Natural killer cell (primary cell): ENCODE results near the gene AXIN2. TPM values are rescaled to one million over a fixed set of nuclear protein-coding genes. Genes with fewer than 3 reads are reported as not detected.

ENCODE experiments used
- ATAC-seq, 3 donors: fragments of 150-1000 bp in 2 of 3; fragments of 200-7000 bp in 1 of 3; cut with Tn5 transposase; 1 replicate in 1 of 3; 2 replicates in 2 of 3; pipeline ENCODE4 v1.10.0; 2021; ENCODE audit warnings: mild to moderate bottlenecking in 2 of 3, moderate library complexity in 2 of 3
- DNase-seq, 2 donors: peaks; one replicate each; pipeline versions ENCODE4 v3.0.0 to v3.0.0-alpha.2; 2013 to 2021; ENCODE audit warnings: mixed read lengths in 1 of 2
- H3K27ac ChIP-seq: one replicate; pipeline ENCODE4 v1.5.1; 2013; ENCODE audit warnings: mild to moderate bottlenecking, low read length
- H3K27me3 ChIP-seq: one replicate; pipeline ENCODE4 v1.6.1; 2013; ENCODE audit warnings: low read length; ENCODE audit not compliant: control insufficient read depth, insufficient read depth
- H3K36me3 ChIP-seq: one replicate; pipeline ENCODE4 v1.6.1; 2013; ENCODE audit warnings: low read length; ENCODE audit not compliant: control insufficient read depth, insufficient read depth
- H3K4me1 ChIP-seq: one replicate; pipeline ENCODE4 v1.6.1; 2013; ENCODE audit warnings: low read length; ENCODE audit not compliant: control insufficient read depth, insufficient read depth
- H3K4me3 ChIP-seq: one replicate; pipeline ENCODE4 v1.5.1; 2013; ENCODE audit warnings: low read length
- H3K9me3 ChIP-seq: one replicate; pipeline ENCODE4 v1.6.1; 2013; ENCODE audit warnings: low read length; ENCODE audit not compliant: control insufficient read depth, insufficient read depth
- H3K27ac Mint-ChIP-seq, 2 donors: one replicate each; pipeline ENCODE4 v1.8.0; 2022; ENCODE audit warnings: mild to moderate bottlenecking in 2 of 2, mixed read lengths in 2 of 2, moderate library complexity in 1 of 2
- H3K27me3 Mint-ChIP-seq, 2 donors: one replicate each; pipeline ENCODE4 v1.8.0; 2022; ENCODE audit warnings: low read depth in 2 of 2, mixed read lengths in 2 of 2
- H3K36me3 Mint-ChIP-seq: one replicate; pipeline ENCODE4 v1.8.0; 2022; ENCODE audit warnings: mixed read lengths
- H3K4me1 Mint-ChIP-seq, 2 donors: one replicate each; pipeline ENCODE4 v1.8.0; 2022; ENCODE audit warnings: mixed read lengths in 2 of 2
- H3K4me3 Mint-ChIP-seq: one replicate; pipeline ENCODE4 v1.8.0; 2022; ENCODE audit warnings: mild to moderate bottlenecking, moderate library complexity, mixed read lengths
- H3K9me3 Mint-ChIP-seq, 2 donors: one replicate each; pipeline ENCODE4 v1.8.0; 2022; ENCODE audit warnings: mixed read lengths in 2 of 2
- WGBS: methylation state at CpG from one replicate; pipeline ENCODE4 v1.1.7; 2013; ENCODE audit warnings: missing lambda C conversion rate; ENCODE audit not compliant: insufficient coverage; 5-methylcytosine and 5-hydroxymethylcytosine counted together
- intact Hi-C: fragments of 100-400 bp; cut with micrococcal nuclease; formaldehyde crosslinking; loops from one replicate; pipeline ENCODE4 v1.14.2; 2022
- total RNA-seq, 4 donors: library from RNA; stranded (reverse); fragments of 120-200 nt in 1 of 4; gene quantifications; one replicate each; pipeline versions ENCODE4 v1.2.3 to v1.2.4, GENCODE V29; 2013 to 2022
- TF ChIP-seq, protein P1 (sequence below): fragments of 200-600 bp; IDR thresholded peaks from one replicate; pipeline ENCODE4 v1.8.0; 2022; ENCODE audit warnings: antibody characterized with exemption

The AXIN2 gene
- total RNA-seq, 3 donors from 2014 or later (not counting 1 experiment from before 2014, with no cell fraction given) = 1.3 to 4.1 (median 1.7) TPM

DNA sequence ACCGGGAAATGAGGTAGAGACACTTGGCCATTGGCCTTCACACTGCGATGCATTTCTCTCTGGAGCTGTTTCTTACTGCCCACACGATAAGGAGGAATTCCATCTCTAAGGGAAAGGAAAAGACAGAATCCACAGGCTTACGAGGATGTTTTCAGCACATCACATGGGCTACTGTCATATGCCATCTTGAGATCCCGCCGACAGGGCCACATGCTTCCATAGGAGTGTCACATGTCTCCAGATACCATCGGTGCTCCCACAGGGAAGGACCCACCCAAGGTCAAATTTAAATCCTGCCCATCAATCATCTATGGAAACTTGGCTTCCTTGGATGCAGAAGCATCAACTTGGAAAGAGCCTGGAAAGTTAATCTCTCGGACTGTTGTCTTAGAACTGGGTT lies 20.0 kb downstream of the AXIN2 start:
- H3K4me3 Mint-ChIP-seq = no peak overlapping the region
- TF ChIP-seq, protein P1, sequence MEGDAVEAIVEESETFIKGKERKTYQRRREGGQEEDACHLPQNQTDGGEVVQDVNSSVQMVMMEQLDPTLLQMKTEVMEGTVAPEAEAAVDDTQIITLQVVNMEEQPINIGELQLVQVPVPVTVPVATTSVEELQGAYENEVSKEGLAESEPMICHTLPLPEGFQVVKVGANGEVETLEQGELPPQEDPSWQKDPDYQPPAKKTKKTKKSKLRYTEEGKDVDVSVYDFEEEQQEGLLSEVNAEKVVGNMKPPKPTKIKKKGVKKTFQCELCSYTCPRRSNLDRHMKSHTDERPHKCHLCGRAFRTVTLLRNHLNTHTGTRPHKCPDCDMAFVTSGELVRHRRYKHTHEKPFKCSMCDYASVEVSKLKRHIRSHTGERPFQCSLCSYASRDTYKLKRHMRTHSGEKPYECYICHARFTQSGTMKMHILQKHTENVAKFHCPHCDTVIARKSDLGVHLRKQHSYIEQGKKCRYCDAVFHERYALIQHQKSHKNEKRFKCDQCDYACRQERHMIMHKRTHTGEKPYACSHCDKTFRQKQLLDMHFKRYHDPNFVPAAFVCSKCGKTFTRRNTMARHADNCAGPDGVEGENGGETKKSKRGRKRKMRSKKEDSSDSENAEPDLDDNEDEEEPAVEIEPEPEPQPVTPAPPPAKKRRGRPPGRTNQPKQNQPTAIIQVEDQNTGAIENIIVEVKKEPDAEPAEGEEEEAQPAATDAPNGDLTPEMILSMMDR = no peak
- no peaks in the 10 kb centered on the region for H3K9me3 Mint-ChIP-seq
- H3K36me3 Mint-ChIP-seq = no peaks in the 10 kb centered on the region
- 91% methylated on average over 8 of the region's 8 CpGs for WGBS
- ATAC-seq = no peak
- no peaks in the 10 kb centered on the region for H3K4me1 Mint-ChIP-seq
- DNase-seq = no peak
- no peaks in the 10 kb centered on the region for H3K36me3 ChIP-seq
- intact Hi-C loops = no loop called here
- no peak overlapping the region for H3K27ac Mint-ChIP-seq
- no peak overlapping the region for H3K27ac ChIP-seq
- no peak overlapping the region for H3K4me3 ChIP-seq
- peaks cover 0 to 2% of the 10 kb centered on the region in 2 donors for H3K27me3 Mint-ChIP-seq
- H3K27me3 ChIP-seq = no peaks in the 10 kb centered on the region
- no peaks in the 10 kb centered on the region for H3K4me1 ChIP-seq
- no peaks in the 10 kb centered on the region for H3K9me3 ChIP-seq

DNA sequence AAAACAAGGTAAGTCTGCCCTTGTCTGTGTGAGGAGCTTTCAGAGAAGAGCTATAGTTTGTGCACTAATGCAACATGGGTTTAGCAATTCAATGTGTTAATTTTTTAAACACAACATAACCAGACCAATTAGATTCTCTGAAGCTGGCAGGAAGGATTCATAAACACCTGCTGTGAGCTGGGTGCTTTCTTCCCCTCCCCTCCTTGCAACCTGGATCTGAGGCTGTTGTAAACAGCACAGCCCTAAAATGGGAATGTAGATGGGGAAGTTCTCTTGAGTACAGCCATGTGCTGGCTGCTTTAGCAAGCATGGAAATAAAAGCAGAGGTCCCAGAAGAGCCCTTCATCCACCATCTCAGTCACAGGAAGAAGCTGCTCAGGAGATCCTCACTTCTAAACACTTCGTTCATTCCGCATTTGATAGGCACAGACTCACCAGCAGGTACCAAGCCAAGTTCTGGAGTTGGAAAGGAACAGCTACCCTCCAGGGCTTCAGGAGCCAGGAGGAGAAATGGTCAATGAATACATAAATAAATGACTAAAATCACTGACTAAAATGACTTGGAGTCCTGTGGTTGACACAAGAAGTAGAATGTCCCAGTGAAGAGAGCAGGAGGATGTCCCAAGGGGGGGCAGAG lies 21.7 kb downstream of the AXIN2 start:
- no peak overlapping the region for H3K4me3 ChIP-seq
- Mint-ChIP-seq H3K27me3 (peaks cover 0 to 2% of the 10 kb centered on the region in 2 donors), H3K4me3 (no peak overlapping the region), H3K36me3 (no peaks in the 10 kb centered on the region), H3K4me1 (no peaks in the 10 kb centered on the region), H3K9me3 (no peaks in the 10 kb centered on the region), H3K27ac (no peak overlapping the region)
- 94% methylated on average over 2 of the region's 2 CpGs for WGBS
- TF ChIP-seq, protein P1 = no peak
- no peak overlapping the region for H3K27ac ChIP-seq
- no peaks in the 10 kb centered on the region for H3K36me3 ChIP-seq
- no peak for DNase-seq
- H3K4me1 ChIP-seq = no peaks in the 10 kb centered on the region
- H3K27me3 ChIP-seq = no peaks in the 10 kb centered on the region
- ATAC-seq = no peak
- intact Hi-C loops = no loop called here
- H3K9me3 ChIP-seq = no peaks in the 10 kb centered on the region

DNA sequence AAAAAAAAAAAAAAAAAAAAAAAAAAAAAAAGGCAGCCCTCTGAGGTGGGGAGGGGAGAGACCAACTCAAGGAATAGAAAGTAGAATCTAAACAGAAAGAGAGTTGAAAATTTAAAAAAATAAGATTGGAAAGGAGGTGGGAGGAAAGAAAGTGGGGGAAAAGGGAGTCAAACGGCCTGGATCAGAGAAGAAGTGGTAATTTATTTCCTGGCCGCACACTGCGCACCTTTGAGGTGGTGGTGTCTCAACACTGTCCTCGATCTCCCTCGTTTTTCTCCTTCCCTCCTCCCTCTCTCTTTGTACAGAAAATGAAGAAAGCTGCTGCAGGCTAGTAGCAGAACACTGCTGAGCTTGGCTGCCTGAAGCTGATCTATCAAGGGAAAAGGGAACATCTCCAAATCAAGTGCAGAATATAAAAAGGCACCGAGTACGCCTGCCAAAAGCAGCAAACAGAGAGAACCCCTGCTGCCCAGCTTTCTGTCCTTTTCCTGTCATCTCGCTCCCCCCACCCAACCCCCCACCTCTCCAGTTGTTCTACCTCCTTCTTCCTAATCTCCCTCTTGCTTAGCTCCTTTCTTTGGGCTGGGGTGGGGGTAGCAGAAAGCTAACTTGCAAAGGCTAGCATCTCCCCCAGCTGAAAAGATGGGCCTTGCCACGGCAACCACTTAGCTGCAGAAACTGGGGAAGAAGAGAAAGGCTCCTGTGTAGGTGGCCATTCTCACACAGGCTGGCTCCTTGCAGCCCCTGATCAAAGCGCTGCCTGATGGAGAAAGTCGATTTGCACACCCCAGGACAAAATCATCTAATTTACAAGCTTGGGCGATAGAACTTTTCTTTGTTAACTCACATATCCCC lies 22.5 kb downstream of the AXIN2 start:
- Histone ChIP-seq H3K9me3 (no peaks in the 10 kb centered on the region), H3K27ac (no peak overlapping the region), H3K27me3 (no peaks in the 10 kb centered on the region), H3K4me1 (no peaks in the 10 kb centered on the region), H3K36me3 (no peaks in the 10 kb centered on the region), H3K4me3 (no peak overlapping the region)
- ATAC-seq (no peak), DNase-seq (no peak)
- Mint-ChIP-seq H3K9me3 (no peaks in the 10 kb centered on the region), H3K36me3 (no peaks in the 10 kb centered on the region), H3K27ac (no peak overlapping the region), H3K4me1 (no peaks in the 10 kb centered on the region), H3K27me3 (peaks cover 0 to 2% of the 10 kb centered on the region in 2 donors), H3K4me3 (no peak overlapping the region)
- TF ChIP-seq, protein P1 = no peak
- intact Hi-C loops = no loop called here
- 84% methylated on average over 11 of the region's 12 CpGs for WGBS
